ENCODE measurements around the gene RTKN. TPM values are rescaled to one million over a fixed set of nuclear protein-coding genes. Genes with fewer than 3 reads are reported as not detected.

RTKN gene
- total and polyA plus RNA-seq, 9 of the 15 experiments (the other 6 are each of a cell fraction or from before 2014, with no cell fraction given): 0.14 to 6.9 (median 3.6) TPM

DNA sequence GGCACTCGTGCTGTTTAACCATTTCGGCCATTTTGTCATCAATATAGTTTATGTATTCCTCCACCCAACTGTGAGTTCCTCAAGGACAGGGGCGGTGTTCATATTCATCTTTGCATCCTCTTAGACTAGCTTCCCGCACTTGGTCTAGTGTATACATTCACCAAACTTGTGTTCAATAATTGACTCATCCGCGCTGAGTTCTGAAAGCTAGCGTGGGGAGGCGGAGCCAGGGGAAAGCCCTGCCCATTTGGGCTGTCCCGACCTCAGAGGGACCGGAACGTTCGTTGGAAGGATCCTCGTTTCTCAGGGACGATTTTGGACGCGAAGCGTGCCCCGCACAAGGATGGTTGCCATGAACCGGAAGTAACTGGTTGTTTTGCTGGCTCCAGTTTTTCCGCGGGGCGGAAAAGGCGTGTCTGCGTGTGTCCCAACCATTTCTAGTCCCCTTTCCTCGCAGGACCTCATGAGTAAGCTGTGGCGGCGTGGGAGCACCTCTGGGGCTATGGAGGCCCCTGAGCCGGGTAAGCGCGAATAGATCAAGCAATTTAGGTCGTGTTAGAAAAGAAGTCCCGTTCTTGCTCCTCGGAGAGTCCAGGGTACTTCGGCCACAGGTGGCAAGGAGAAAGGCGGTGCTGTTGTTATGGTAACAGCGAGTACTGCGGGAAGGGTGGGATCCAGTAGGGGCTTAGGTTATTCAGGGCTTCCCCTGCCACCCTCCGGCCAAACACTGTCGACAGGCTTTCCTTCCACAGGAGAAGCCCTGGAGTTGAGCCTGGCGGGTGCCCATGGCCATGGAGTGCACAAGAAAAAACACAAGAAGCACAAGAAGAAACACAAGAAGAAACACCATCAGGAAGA is 13.1 kb upstream of the RTKN start, which contains the start of gene INO80B (continued):
- TF ChIP-seq NR2C1 (IDR thresholded peaks at IDR 0.05) (peak; percentile 98), NR2C1 (tag; IDR thresholded peaks at IDR 0.05) (peak; percentile 100), TBL1XR1 (IDR thresholded peaks at IDR 0.05; ENCODE audit: low read length in 2 of 2) (peak; percentile 54 to 70; a peak in 1 of 4 replicates), TCF7L2 (IDR thresholded peaks at IDR 0.05; ENCODE audit: low read depth, low read length) (no peak), ZNF239 (CRISPR knock-in tag; IDR thresholded peaks at IDR 0.05) (0 out of 2 replicates have a peak, but pooled peaks have one; percentile 39), ZNF707 (CRISPR knock-in tag; conservative IDR thresholded peaks at IDR 0.05) (no peak), GABPB1 (CRISPR knock-in tag; IDR thresholded peaks at IDR 0.05) (peak; percentile 100), RBM17 (IDR thresholded peaks at IDR 0.05; ENCODE audit: borderline replicate concordance, low read depth, low read length) (no peak), CAMTA2 (CRISPR knock-in tag; conservative IDR thresholded peaks at IDR 0.05) (no peak), ILK (tag; IDR thresholded peaks at IDR 0.05; ENCODE audit: borderline replicate concordance, low read depth) (no peak), MAZ (CRISPR knock-in tag; conservative IDR thresholded peaks at IDR 0.05 in 1 of 2, IDR thresholded peaks at IDR 0.05 in 1 of 2) (peak; percentile 81 to 93), NR3C1 (CRISPR knock-in tag; IDR thresholded peaks at IDR 0.05) (no peak), CBX2 (IDR thresholded peaks at IDR 0.05; ENCODE audit: insufficient read depth, low read length, poor library complexity, severe bottlenecking) (no peak), SP1 (CRISPR knock-in tag; IDR thresholded peaks at IDR 0.05) (peak; percentile 100), JUND (IDR thresholded peaks at IDR 0.05; ENCODE audit: borderline replicate concordance, low read depth, low read length) (peak; percentile 73), JUND (tag; IDR thresholded peaks at IDR 0.05; ENCODE audit: borderline replicate concordance, low read depth, low read length) (peak; percentile 74; the same call in 2 of the 3 replicates)
- TF ChIP-seq, protein P1, sequence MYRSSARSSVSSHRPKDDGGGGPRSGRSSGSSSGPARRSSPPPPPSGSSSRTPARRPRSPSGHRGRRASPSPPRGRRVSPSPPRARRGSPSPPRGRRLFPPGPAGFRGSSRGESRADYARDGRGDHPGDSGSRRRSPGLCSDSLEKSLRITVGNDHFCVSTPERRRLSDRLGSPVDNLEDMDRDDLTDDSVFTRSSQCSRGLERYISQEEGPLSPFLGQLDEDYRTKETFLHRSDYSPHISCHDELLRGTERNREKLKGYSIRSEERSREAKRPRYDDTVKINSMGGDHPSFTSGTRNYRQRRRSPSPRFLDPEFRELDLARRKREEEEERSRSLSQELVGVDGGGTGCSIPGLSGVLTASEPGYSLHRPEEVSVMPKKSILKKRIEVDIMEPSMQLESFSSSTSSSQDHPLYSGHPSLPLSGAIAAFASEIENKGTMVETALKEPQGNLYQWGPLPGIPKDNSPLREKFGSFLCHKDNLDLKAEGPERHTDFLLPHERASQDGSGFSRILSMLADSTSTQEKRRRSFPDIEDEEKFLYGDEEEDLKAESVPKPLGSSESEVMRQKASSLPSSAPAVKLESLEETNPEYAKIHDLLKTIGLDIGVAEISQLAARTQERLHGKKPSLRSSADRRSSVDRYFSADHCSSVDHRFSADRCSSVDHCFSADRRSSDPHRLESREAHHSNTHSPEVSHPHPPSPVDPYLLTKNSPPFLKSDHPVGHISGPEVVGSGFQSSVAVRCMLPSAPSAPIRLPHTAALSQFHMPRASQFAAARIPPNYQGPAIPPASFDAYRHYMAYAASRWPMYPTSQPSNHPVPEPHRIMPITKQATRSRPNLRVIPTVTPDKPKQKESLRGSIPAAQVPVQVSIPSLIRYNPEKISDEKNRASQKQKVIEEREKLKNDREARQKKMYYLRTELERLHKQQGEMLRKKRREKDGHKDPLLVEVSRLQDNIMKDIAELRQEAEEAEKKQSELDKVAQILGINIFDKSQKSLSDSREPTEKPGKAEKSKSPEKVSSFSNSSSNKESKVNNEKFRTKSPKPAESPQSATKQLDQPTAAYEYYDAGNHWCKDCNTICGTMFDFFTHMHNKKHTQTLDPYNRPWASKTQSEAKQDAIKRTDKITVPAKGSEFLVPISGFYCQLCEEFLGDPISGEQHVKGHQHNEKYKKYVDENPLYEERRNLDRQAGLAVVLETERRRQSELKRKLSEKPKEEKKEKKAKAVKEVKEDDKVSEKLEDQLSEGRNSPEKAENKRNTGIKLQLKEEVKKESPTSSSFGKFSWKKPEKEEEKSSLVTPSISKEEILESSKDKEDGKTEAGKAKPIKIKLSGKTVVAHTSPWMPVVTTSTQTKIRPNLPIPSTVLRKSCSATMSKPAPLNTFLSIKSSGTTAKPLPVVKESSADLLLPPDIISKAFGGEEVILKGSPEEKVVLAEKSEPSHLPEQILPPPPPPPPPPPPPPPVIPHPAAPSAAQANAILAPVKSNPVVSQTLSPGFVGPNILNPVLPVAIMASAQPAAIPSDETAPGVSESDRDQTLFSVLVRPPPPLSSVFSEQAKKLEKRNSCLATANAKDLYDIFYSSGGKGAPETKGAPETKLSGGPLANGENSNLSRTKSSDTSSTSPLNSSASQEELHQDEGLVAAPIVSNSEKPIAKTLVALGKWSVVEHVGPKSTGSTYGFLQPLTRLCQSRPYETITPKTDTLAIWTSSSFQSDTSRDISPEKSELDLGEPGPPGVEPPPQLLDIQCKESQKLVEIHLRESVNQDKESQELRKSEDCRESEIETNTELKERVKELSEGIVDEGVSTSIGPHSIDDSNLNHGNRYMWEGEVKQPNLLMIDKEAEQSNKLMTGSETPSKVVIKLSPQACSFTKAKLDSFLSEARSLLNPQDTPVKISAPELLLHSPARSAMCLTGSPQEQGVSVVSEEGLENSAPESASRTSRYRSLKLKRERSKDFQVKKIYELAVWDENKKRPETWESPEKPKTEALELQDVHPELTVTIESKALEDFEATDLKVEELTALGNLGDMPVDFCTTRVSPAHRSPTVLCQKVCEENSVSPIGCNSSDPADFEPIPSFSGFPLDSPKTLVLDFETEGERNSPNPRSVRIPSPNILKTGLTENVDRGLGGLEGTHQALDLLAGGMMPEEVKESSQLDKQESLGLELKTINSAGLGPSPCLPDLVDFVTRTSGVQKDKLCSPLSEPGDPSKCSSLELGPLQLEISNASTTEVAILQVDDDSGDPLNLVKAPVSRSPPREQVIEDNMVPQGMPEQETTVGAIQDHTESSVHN (IDR thresholded peaks at IDR 0.05; ENCODE audit: borderline replicate concordance in 1 of 2, low read depth in 1 of 2): no peak
- TF ChIP-seq, protein P2, sequence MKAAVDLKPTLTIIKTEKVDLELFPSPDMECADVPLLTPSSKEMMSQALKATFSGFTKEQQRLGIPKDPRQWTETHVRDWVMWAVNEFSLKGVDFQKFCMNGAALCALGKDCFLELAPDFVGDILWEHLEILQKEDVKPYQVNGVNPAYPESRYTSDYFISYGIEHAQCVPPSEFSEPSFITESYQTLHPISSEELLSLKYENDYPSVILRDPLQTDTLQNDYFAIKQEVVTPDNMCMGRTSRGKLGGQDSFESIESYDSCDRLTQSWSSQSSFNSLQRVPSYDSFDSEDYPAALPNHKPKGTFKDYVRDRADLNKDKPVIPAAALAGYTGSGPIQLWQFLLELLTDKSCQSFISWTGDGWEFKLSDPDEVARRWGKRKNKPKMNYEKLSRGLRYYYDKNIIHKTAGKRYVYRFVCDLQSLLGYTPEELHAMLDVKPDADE (conservative IDR thresholded peaks at IDR 0.05; ENCODE audit: control insufficient read depth, low read depth, low read length): peak; percentile 93

Data from K562 (cell line).